Loucy (cell line): ENCODE data around the gene RGR.

Experiments used
- CTCF ChIP-seq: fragments of 200-600 bp; sonication (generic); conservative IDR thresholded peaks from 2 replicates; pipeline ENCODE4 v1.5.1; 2014; ENCODE audit warnings: mild to moderate bottlenecking, antibody characterized with exemption, low read length
- EZH2phosphoT487 ChIP-seq: fragments of 200-600 bp; IDR thresholded peaks from 2 replicates; pipeline ENCODE4 v1.6.1; 2018; ENCODE audit warnings: antibody characterized with exemption, mild to moderate bottlenecking, moderate library complexity, borderline replicate concordance

- TF ChIP-seq CTCF (no peak), EZH2phosphoT487 (no peak)
Observed at GRCh38 chr10:84298057-84298456, 53.2 kb downstream of the RGR start.
